Cardiac fibroblast (primary cell): ENCODE results near the gene ADAMTS9.

ENCODE experiments used
- DNase-seq, 2 donors: peaks; one replicate each; pipeline versions ENCODE4 v3.0.0 to v3.0.0-alpha.2; 2010; ENCODE audit warnings: low read depth in 2 of 2
- H3K4me3 ChIP-seq, 2 donors: replicated peaks in 1 of 2; 1 replicate in 1 of 2; 2 replicates in 1 of 2; pipeline ENCODE4 v1.5.1; 2011; ENCODE audit warnings: low read depth in 2 of 2, low read length in 2 of 2, mild to moderate bottlenecking in 2 of 2, moderate library complexity in 1 of 2
- CTCF ChIP-seq: IDR thresholded peaks from one replicate; pipeline ENCODE4 v1.5.1; 2011; ENCODE audit warnings: low read depth, mild to moderate bottlenecking, low read length, inconsistent platforms

ADAMTS9 gene

GRCh38 chr3:64576211-64576775 lies 111.5 kb downstream of the ADAMTS9 start:
- TF ChIP-seq CTCF: no peak
- H3K4me3 ChIP-seq: no peak overlapping the region
- DNase-seq: no peak

DNA sequence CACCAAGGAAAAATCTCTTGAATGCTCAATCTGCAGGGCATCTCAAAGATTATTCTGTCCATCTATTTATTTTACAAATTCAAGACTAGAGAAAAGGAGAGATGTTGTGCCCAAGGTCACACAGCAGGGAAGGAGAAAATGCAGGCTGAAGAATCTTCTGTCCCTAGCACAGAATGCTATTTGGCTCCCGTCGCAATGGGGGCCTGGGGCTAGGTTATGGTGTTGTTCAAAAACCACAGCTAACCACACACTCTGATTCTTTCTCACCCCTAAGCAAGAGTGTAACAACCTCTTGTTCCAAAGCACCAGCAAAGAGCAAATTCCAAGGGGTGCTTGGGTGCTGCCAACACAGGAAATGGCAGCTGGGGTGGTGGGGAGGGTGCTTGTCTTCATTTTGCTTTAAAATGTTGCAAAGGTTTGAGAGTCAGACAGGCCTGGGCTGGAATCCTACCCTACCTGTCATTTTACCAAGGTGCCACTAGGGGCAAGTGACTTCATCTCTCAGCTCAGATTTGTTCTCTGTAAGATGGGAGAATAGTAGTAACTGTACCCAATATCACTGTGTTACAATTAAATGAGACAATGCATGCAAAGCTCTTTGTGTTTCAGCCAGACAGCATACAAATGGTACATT lies 112.5 kb downstream of the ADAMTS9 start:
- peak; percentile 59 for TF ChIP-seq CTCF
- no peak overlapping the region for H3K4me3 ChIP-seq
- DNase-seq: peak; percentile 35 to 43

DNA sequence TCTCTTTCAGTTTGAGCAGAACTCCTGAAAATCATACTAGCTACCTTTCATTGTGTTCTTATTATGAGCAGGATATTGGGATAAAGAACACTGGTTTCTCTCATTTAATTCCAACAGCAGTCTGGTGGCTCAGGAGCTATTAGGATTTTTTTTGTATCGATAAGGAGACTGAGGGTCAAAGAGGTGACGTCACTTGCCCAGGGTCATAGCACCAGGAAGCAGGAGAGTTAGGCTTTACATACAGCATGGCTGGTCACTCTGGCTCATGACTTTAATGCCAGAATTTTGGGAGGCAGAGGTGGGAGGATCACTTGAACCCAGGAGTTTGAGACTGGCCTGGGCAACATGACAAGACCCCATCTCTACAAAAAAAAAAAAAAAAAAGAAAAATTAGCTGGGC lies 113.6 kb downstream of the ADAMTS9 start:
- no peak overlapping the region for H3K4me3 ChIP-seq
- TF ChIP-seq CTCF: no peak
- no peak for DNase-seq

GRCh38 chr3:64571982-64572381 lies 115.8 kb downstream of the ADAMTS9 start:
- no peak overlapping the region for H3K4me3 ChIP-seq
- no peak for TF ChIP-seq CTCF
- DNase-seq: peak in 1 of 2 donors; percentile 36

- no peak for DNase-seq
- H3K4me3 ChIP-seq: no peak overlapping the region
- TF ChIP-seq CTCF: no peak
Observed at GRCh38 chr3:64568895-64569517, 118.8 kb downstream of the ADAMTS9 start.

DNA sequence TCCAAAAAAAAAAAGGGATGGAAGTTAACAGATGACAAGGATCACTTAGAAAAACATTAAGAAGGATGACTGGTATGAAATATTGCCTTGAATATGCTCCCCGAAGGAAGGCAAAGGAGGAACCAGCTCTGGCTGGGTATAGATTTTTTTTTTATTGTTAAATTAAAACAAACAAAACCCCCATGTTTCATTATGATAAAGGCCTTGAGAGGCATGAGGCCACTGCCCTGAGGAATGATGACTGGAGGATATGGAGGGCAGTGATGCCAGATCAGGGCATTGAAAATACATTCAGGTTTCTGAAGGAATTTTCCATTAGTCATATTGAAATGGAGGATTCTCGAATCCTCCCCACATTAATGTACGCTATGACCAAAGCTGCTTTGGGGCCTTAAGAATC lies 120.9 kb downstream of the ADAMTS9 start:
- no peak for DNase-seq

More for the DNA sequence above, 120.9 kb downstream of the ADAMTS9 start:
- no peak overlapping the region for H3K4me3 ChIP-seq
- TF ChIP-seq CTCF: no peak
